Measurements from ENCODE around the gene ZNF469. TPM values are rescaled to one million over a fixed set of nuclear protein-coding genes. Genes with fewer than 3 reads are reported as not detected.

ZNF469 gene
- total and polyA plus RNA-seq, 3 donors from 2014 or later = 0.98 to 2.8 (median 2.2) TPM

DNA sequence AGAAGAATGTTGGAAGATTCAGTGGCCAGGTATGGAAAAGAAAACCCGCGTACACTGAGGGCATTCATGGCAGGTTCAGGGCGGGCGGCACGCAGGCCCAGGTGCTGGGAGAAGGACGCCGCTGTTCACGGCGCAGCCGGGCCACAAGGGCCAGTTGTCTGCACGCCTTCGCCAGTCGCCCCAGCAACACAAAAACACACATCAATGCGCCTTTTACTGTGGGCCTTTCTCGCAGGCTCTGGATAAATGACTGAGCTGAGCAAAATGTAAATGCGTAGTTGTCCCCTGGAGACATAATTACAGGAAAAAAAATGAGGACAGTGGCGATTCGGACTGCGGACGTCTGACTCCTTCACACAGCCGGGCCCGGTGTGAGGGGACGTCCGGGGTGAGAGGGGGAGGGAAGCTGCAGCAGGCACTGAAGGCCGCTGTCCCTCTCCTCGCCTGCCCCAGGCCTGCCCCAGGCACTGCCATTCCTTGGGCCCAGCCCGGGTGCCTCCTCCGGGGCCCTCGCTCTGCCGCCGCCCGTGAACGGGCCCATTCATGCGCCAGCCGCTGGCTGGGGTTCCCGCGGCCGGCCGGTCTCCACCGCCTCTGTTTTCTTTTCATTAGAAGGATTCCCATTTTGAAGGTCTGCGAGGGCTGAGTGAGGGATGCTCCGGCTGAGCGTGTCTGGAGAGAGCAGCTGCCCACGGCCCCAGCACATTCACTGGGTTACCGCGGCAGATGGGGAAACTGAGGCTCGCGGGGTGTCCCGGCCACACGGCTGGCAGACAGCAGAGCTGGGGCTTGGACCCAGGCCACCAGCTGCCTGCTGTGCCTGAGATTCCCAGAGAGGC is 6.5 kb upstream of the ZNF469 start:
- Histone ChIP-seq H3K27ac (no peak overlapping the region), H3K9me3 (no peaks in the 10 kb centered on the region), H3K4me3 (no peak overlapping the region), H3K27me3 (no peaks in the 10 kb centered on the region), H3K36me3 (ENCODE audit: low read depth, missing control alignments) (no peaks in the 10 kb centered on the region), H3K4me1 (no peaks in the 10 kb centered on the region)
- no peak for TF ChIP-seq POLR2A (IDR thresholded peaks at IDR 0.05)
- TF ChIP-seq, protein P1, sequence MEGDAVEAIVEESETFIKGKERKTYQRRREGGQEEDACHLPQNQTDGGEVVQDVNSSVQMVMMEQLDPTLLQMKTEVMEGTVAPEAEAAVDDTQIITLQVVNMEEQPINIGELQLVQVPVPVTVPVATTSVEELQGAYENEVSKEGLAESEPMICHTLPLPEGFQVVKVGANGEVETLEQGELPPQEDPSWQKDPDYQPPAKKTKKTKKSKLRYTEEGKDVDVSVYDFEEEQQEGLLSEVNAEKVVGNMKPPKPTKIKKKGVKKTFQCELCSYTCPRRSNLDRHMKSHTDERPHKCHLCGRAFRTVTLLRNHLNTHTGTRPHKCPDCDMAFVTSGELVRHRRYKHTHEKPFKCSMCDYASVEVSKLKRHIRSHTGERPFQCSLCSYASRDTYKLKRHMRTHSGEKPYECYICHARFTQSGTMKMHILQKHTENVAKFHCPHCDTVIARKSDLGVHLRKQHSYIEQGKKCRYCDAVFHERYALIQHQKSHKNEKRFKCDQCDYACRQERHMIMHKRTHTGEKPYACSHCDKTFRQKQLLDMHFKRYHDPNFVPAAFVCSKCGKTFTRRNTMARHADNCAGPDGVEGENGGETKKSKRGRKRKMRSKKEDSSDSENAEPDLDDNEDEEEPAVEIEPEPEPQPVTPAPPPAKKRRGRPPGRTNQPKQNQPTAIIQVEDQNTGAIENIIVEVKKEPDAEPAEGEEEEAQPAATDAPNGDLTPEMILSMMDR (IDR thresholded peaks at IDR 0.05) = no peak
- intact Hi-C loops (cut with DNase I; ENCODE audit: low total_unique reads) = no loop called here
- 82 to 83% methylated on average over 48 to 50 of the region's 50 CpGs for WGBS, 2 donors
- DNase-seq = no peak

GRCh38 chr16:88376835-88377726 is 5.7 kb upstream of the ZNF469 start:
- WGBS, 2 donors = 77 to 80% methylated on average over 10 to 23 of the region's 30 CpGs
- H3K4me1 ChIP-seq = no peaks in the 10 kb centered on the region
- no peak for TF ChIP-seq POLR2A (IDR thresholded peaks at IDR 0.05)
- TF ChIP-seq, protein P1 (IDR thresholded peaks at IDR 0.05) = no peak
- no peak overlapping the region for H3K27ac ChIP-seq
- H3K9me3 ChIP-seq = no peaks in the 10 kb centered on the region
- DNase-seq = peak; percentile 35
- H3K27me3 ChIP-seq = no peaks in the 10 kb centered on the region
- no peak overlapping the region for H3K4me3 ChIP-seq
- H3K36me3 ChIP-seq (ENCODE audit: low read depth, missing control alignments) = no peaks in the 10 kb centered on the region
- intact Hi-C loops (cut with DNase I; ENCODE audit: low total_unique reads) = no loop called here

DNA sequence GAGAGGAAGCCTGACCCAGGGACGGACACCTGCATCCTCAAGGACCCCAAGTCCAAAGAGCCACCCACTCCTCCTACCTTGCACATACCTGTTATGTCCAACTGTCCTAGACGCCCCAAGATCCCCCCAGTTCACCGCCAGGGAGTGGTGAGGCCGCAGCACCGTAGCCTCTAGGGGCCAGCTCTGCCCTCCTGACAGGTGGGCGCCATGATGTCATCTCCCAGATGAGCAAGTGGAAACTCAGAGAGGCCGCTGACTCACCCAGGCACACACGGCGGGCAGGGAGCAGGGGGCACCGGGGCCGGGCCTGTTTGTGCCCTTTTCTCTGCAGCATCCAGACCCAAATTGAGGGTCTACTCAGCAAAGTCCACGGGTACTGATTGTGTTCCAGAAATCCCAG is 4.8 kb upstream of the ZNF469 start:
- no peak overlapping the region for H3K4me3 ChIP-seq
- TF ChIP-seq, protein P1 (IDR thresholded peaks at IDR 0.05) = no peak
- no peak for TF ChIP-seq POLR2A (IDR thresholded peaks at IDR 0.05)
- no peak overlapping the region for H3K27ac ChIP-seq
- WGBS, 2 donors = 93 to 94% methylated on average over 3 to 12 of the region's 12 CpGs
- no peaks in the 10 kb centered on the region for H3K4me1 ChIP-seq
- no peaks in the 10 kb centered on the region for H3K9me3 ChIP-seq
- H3K27me3 ChIP-seq = no peaks in the 10 kb centered on the region
- no peak for DNase-seq
- intact Hi-C loops (cut with DNase I; ENCODE audit: low total_unique reads) = no loop called here
- H3K36me3 ChIP-seq (ENCODE audit: low read depth, missing control alignments) = no peaks in the 10 kb centered on the region

DNA sequence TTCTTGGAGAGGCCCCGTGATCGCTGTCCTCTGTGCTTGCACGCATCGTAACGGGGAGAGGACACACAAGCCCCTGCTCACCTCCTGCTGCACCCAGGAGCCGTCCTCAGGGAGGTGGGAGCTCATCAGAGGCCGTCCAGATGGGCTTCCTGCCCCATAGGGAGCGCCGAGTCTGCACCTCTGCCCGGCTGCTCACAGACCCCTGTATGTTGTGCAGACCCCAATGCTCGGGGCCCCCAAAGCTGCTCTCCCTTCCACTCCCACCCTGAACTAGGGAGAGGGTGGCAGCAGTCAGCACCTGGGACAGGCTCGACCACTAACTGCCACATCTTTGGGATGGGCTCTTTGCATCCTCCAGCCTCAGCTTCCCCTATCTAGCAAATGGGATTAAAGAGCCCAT is 4.4 kb upstream of the ZNF469 start:
- no peaks in the 10 kb centered on the region for H3K4me1 ChIP-seq
- H3K4me3 ChIP-seq = no peak overlapping the region
- DNase-seq = no peak
- no peaks in the 10 kb centered on the region for H3K27me3 ChIP-seq
- H3K36me3 ChIP-seq (ENCODE audit: low read depth, missing control alignments) = no peaks in the 10 kb centered on the region
- no peaks in the 10 kb centered on the region for H3K9me3 ChIP-seq
- 98 to 100% methylated on average over 7 to 12 of the region's 12 CpGs for WGBS, 2 donors
- no peak overlapping the region for H3K27ac ChIP-seq
- intact Hi-C loops (cut with DNase I; ENCODE audit: low total_unique reads) = no loop called here
- no peak for TF ChIP-seq POLR2A (IDR thresholded peaks at IDR 0.05)
- TF ChIP-seq, protein P1 (IDR thresholded peaks at IDR 0.05) = no peak

All from testis (tissue), 3 donors.